Upper lobe of left lung (tissue), 4 donors: ENCODE results near the gene SLC37A4.

ENCODE experiments used
- CTCF ChIP-seq, 6 experiments: fragments of 450-650 bp in 4 of 6; fragments of 200-600 bp in 2 of 6; sonication (generic) in 2 of 6; IDR thresholded peaks; one replicate each; pipeline ENCODE4 v1.5.1; 2016 to 2019; ENCODE audit warnings: antibody characterized with exemption in 6 of 6
- POLR2A ChIP-seq, 4 donors: fragments of 450-650 bp; IDR thresholded peaks; one replicate each; pipeline ENCODE4 v1.5.1; 2016 to 2017; ENCODE audit warnings: antibody characterized with exemption in 4 of 4, mild to moderate bottlenecking in 2 of 4
- POLR2AphosphoS5 ChIP-seq, 2 donors: sonication (generic); formaldehyde crosslinking; IDR thresholded peaks; one replicate each; pipeline ENCODE4 v1.5.1; 2017; ENCODE audit warnings: antibody characterized with exemption in 2 of 2

- TF ChIP-seq CTCF (IDR thresholded peaks at IDR 0.05) (no peak), POLR2A (IDR thresholded peaks at IDR 0.05) (peak in 2 of 4 donors; percentile 46 to 85), POLR2AphosphoS5 (IDR thresholded peaks at IDR 0.05) (peak; percentile 78 to 91)
Measured at GRCh38 chr11:119067371-119068222, 36.9 kb upstream of the SLC37A4 start, which contains the start of gene VPS11.
